ENCODE data around the gene RAB22A. TPM values are rescaled to one million over a fixed set of nuclear protein-coding genes. Genes with fewer than 3 reads are reported as not detected.
A peak's percentile ranks its signal among the peaks of the same experiment; 100 is the strongest.

Gene RAB22A
- total RNA-seq, 1 donor, result 7.8 TPM

GRCh38 chr20:58382096-58382495 lies 72.6 kb downstream of the RAB22A start:
- no peak for DNase-seq (ENCODE audit: low read depth in 2 of 3, low spot score in 2 of 3)

- DNase-seq (ENCODE audit: low read depth in 2 of 3, low spot score in 2 of 3), result no peak
These were observed 75.3 kb downstream of the RAB22A start for GRCh38 chr20:58384821-58385220.

- DNase-seq (ENCODE audit: low read depth in 2 of 3, low spot score in 2 of 3), result no peak
These were observed 78.6 kb downstream of the RAB22A start for GRCh38 chr20:58388028-58388601.

GRCh38 chr20:58388882-58389323 lies 79.4 kb downstream of the RAB22A start, which contains the start of gene VAPB:
TSS of gene VAPB (plus strand) at chr20:58389229. CDS start at chr20:58389460, 231 bp downstream.
- peak; percentile 93 to 97 (median 96) for DNase-seq (ENCODE audit: low read depth in 2 of 3, low spot score in 2 of 3)

- DNase-seq (ENCODE audit: low read depth in 2 of 3, low spot score in 2 of 3), result peak in 2 of 3 donors; percentile 46 to 59
These were observed 79.9 kb downstream of the RAB22A start for GRCh38 chr20:58389324-58389967.

GRCh38 chr20:58389968-58390658 lies 80.6 kb downstream of the RAB22A start:
- DNase-seq (ENCODE audit: low read depth in 2 of 3, low spot score in 2 of 3), result no peak

GRCh38 chr20:58390659-58391035 lies 81.1 kb downstream of the RAB22A start:
- DNase-seq (ENCODE audit: low read depth in 2 of 3, low spot score in 2 of 3), result no peak

- no peak for DNase-seq (ENCODE audit: low read depth in 2 of 3, low spot score in 2 of 3)
These were observed 82.8 kb downstream of the RAB22A start for GRCh38 chr20:58392286-58392685.

- DNase-seq (ENCODE audit: low read depth in 2 of 3, low spot score in 2 of 3), result no peak
These were observed 83.8 kb downstream of the RAB22A start for GRCh38 chr20:58393299-58393698.

- no peak for DNase-seq (ENCODE audit: low read depth in 2 of 3, low spot score in 2 of 3)
These were observed 85.3 kb downstream of the RAB22A start for GRCh38 chr20:58394801-58395200.

- DNase-seq (ENCODE audit: low read depth in 2 of 3, low spot score in 2 of 3), result no peak
These were observed 86.1 kb downstream of the RAB22A start for GRCh38 chr20:58395604-58396003.

- no peak for DNase-seq (ENCODE audit: low read depth in 2 of 3, low spot score in 2 of 3)
These were observed 87.9 kb downstream of the RAB22A start for GRCh38 chr20:58397429-58397828.

GRCh38 chr20:58398254-58398653 lies 88.7 kb downstream of the RAB22A start:
- DNase-seq (ENCODE audit: low read depth in 2 of 3, low spot score in 2 of 3), result no peak

GRCh38 chr20:58399926-58400325 lies 90.4 kb downstream of the RAB22A start:
- DNase-seq (ENCODE audit: low read depth in 2 of 3, low spot score in 2 of 3), result no peak

- peak in 1 of 3 donors; percentile 20 for DNase-seq (ENCODE audit: low read depth in 2 of 3, low spot score in 2 of 3)
These were observed 91.6 kb downstream of the RAB22A start for GRCh38 chr20:58401162-58401561.

GRCh38 chr20:58402305-58402704 lies 92.8 kb downstream of the RAB22A start:
- DNase-seq (ENCODE audit: low read depth in 2 of 3, low spot score in 2 of 3), result no peak

- DNase-seq (ENCODE audit: low read depth in 2 of 3, low spot score in 2 of 3), result no peak
These were observed 93.3 kb downstream of the RAB22A start for GRCh38 chr20:58402827-58403226.

GRCh38 chr20:58403272-58403671 lies 93.8 kb downstream of the RAB22A start:
- no peak for DNase-seq (ENCODE audit: low read depth in 2 of 3, low spot score in 2 of 3)

- no peak for DNase-seq (ENCODE audit: low read depth in 2 of 3, low spot score in 2 of 3)
These were observed 96.2 kb downstream of the RAB22A start for GRCh38 chr20:58405504-58406291.

- DNase-seq (ENCODE audit: low read depth in 2 of 3, low spot score in 2 of 3), result no peak
These were observed 97.0 kb downstream of the RAB22A start for GRCh38 chr20:58406422-58407001.

Data from hematopoietic multipotent progenitor cell (in vitro differentiated cells).